ENCODE measurements around the gene DPP8. TPM values are rescaled to one million over a fixed set of nuclear protein-coding genes. Genes with fewer than 3 reads are reported as not detected.

The DPP8 gene
- total and polyA plus RNA-seq, 2 donors (not counting 1 experiment from before 2014, with no cell fraction given): 17.1 to 65.2 TPM

GRCh38 chr15:65418596-65418995, 98.9 kb downstream of the DPP8 start:
- DNase-seq: no peak
- CTCF ChIA-PET: no interaction called here
- intact Hi-C loops (cut with micrococcal nuclease): no loop called here
- Histone ChIP-seq H4K20me1 (ENCODE audit: control insufficient read depth, insufficient read depth, low read length, poor library complexity, severe bottlenecking) (no peaks in the 10 kb centered on the region), H3K79me2 (ENCODE audit: control insufficient read depth, insufficient read depth, low read length) (no peaks in the 10 kb centered on the region), H3K9me3 (ENCODE audit: control extremely low read depth in 1 of 3, control insufficient read depth in 2 of 3, insufficient read depth in 1 of 3, low read length in 2 of 3) (peaks cover 0 to 12% (median 0%) of the 10 kb centered on the region in 3 donors), H3K4me2 (replicated peaks; ENCODE audit: low read depth, low read length, poor library complexity, severe bottlenecking) (no peak overlapping the region), H3K9ac (ENCODE audit: low read length) (no peak overlapping the region), H2AFZ (ENCODE audit: insufficient read depth, low read depth, low read length, poor library complexity, severe bottlenecking) (no peak overlapping the region), H3K36me3 (replicated peaks in 1 of 2; ENCODE audit: control extremely low read depth in 1 of 2, control insufficient read depth in 1 of 2, extremely low read depth in 1 of 2, insufficient read depth in 2 of 2, low read length in 1 of 2) (no peaks in the 10 kb centered on the region), H3K27ac (ENCODE audit: low read length in 2 of 2) (no peak overlapping the region), H3K4me3 (ENCODE audit: control extremely low read depth in 1 of 5, extremely low read depth in 1 of 5, insufficient read depth in 1 of 5, low read depth in 2 of 5, low read length in 4 of 5) (no peak overlapping the region), H3K27me3 (replicated peaks in 1 of 4; ENCODE audit: control extremely low read depth in 1 of 4, control insufficient read depth in 3 of 4, insufficient read depth in 4 of 4, low read length in 3 of 4) (peaks cover 0 to 46% (median 19%) of the 10 kb centered on the region in 4 experiments), H3K4me1 (ENCODE audit: control insufficient read depth in 2 of 2, insufficient read depth in 2 of 2, low read length in 2 of 2) (peaks cover 15 to 21% of the 10 kb centered on the region in 2 donors)
- H3K4me3 Mint-ChIP-seq: no peak overlapping the region
- 100% methylated on average over 1 of the region's 2 CpGs for WGBS (ENCODE audit: insufficient coverage)
- TF ChIP-seq CTCF (IDR thresholded peaks at IDR 0.05) (no peak), EZH2 (IDR thresholded peaks at IDR 0.05; ENCODE audit: borderline replicate concordance, insufficient read depth, low read depth, low read length, poor library complexity, severe bottlenecking) (no peak)
- H3K4me1 Mint-ChIP-seq: peaks cover 18% of the 10 kb centered on the region
- POLR2A ChIA-PET: no interaction called here
- ATAC-seq (ENCODE audit: low read depth): no peak
- no peak overlapping the region for H3K27ac Mint-ChIP-seq
- no peaks in the 10 kb centered on the region for H3K9me3 Mint-ChIP-seq (ENCODE audit: insufficient read depth)
- H3K27me3 Mint-ChIP-seq: peaks cover 61% of the 10 kb centered on the region

- TF ChIP-seq CTCF (IDR thresholded peaks at IDR 0.05): no peak
- TF ChIP-seq EZH2 (IDR thresholded peaks at IDR 0.05; ENCODE audit: borderline replicate concordance, insufficient read depth, low read depth, low read length, poor library complexity, severe bottlenecking): no peak
- WGBS (ENCODE audit: insufficient coverage): 95% methylated on average over 3 of the region's 8 CpGs
- no peak overlapping the region for H3K4me2 ChIP-seq (replicated peaks; ENCODE audit: low read depth, low read length, poor library complexity, severe bottlenecking)
- H3K4me1 ChIP-seq (ENCODE audit: control insufficient read depth in 2 of 2, insufficient read depth in 2 of 2, low read length in 2 of 2): peaks cover 11 to 12% of the 10 kb centered on the region in 2 donors
- H3K27ac ChIP-seq (ENCODE audit: low read length in 2 of 2): no peak overlapping the region
- H3K27me3 Mint-ChIP-seq: peaks cover 51% of the 10 kb centered on the region
- H3K27me3 ChIP-seq (replicated peaks in 1 of 4; ENCODE audit: control extremely low read depth in 1 of 4, control insufficient read depth in 3 of 4, insufficient read depth in 4 of 4, low read length in 3 of 4): peaks cover 0 to 36% (median 13%) of the 10 kb centered on the region in 4 experiments
- H3K36me3 ChIP-seq (replicated peaks in 1 of 2; ENCODE audit: control extremely low read depth in 1 of 2, control insufficient read depth in 1 of 2, extremely low read depth in 1 of 2, insufficient read depth in 2 of 2, low read length in 1 of 2): no peaks in the 10 kb centered on the region
- peaks cover 0 to 9% (median 0%) of the 10 kb centered on the region in 3 donors for H3K9me3 ChIP-seq (ENCODE audit: control extremely low read depth in 1 of 3, control insufficient read depth in 2 of 3, insufficient read depth in 1 of 3, low read length in 2 of 3)
- H3K27ac Mint-ChIP-seq: no peak overlapping the region
- no peaks in the 10 kb centered on the region for H3K9me3 Mint-ChIP-seq (ENCODE audit: insufficient read depth)
- intact Hi-C loops (cut with micrococcal nuclease): no loop called here
- ChIA-PET CTCF (no interaction called here), POLR2A (no interaction called here)
- H3K79me2 ChIP-seq (ENCODE audit: control insufficient read depth, insufficient read depth, low read length): no peaks in the 10 kb centered on the region
- no peak for DNase-seq
- no peak for ATAC-seq (ENCODE audit: low read depth)
- H3K4me1 Mint-ChIP-seq: peaks cover 8% of the 10 kb centered on the region
- H3K9ac ChIP-seq (ENCODE audit: low read length): no peak overlapping the region
- H2AFZ ChIP-seq (ENCODE audit: insufficient read depth, low read depth, low read length, poor library complexity, severe bottlenecking): no peak overlapping the region
- no peak overlapping the region for H3K4me3 ChIP-seq (ENCODE audit: control extremely low read depth in 1 of 5, extremely low read depth in 1 of 5, insufficient read depth in 1 of 5, low read depth in 2 of 5, low read length in 4 of 5)
- no peak overlapping the region for H3K4me3 Mint-ChIP-seq
- H4K20me1 ChIP-seq (ENCODE audit: control insufficient read depth, insufficient read depth, low read length, poor library complexity, severe bottlenecking): no peaks in the 10 kb centered on the region
Observed at GRCh38 chr15:65416845-65417416, 100.6 kb downstream of the DPP8 start.

All from B cell (primary cell).